ENCODE measurements around the gene PRSS50. TPM values are rescaled to one million over a fixed set of nuclear protein-coding genes. Genes with fewer than 3 reads are reported as not detected.
"Not testable (repeated sequence)": the region's sequence is repeated elsewhere in the genome, so short reads cannot be mapped to it uniquely, and the experiment has no call there.

PRSS50 gene
- total and polyA plus RNA-seq, 9 donors: 0.12 to 0.69 (median 0.32) TPM; not detected in 1

DNA sequence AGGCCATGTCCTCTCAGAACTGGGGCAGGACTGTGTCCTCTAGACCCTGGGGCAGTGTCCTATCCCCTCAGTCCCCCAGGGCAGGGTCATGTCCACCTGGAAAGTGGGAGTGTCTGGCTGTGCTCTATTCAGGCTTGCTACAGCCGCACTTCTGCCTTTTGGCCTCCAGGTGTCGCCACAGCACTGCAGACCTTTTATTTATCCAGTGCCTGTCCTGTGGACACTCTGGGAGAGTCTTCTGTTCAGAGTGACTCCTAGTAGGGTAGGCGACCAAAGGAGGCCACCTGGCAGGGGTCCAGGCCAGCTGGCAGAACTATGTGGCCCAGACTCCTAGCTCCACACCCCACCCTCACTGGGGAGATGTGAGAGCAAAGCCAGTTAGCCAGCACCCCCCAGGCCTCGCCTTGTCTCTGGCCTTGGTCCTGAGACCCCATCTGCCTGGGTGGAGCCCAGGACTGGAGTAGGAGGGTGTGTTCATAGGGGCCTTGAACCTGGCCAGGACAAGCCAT lies 12.6 kb downstream of the PRSS50 start:
- Histone ChIP-seq H3K9me3 (no peaks in the 10 kb centered on the region), H3K36me3 (no peaks in the 10 kb centered on the region), H3K27me3 (no peaks in the 10 kb centered on the region), H3K4me3 (no peak overlapping the region), H3K27ac (no peak overlapping the region), H3K4me1 (ENCODE audit: insufficient read depth) (peaks cover 4% of the 10 kb centered on the region)
- intact Hi-C loops (cut with DNase I): loop anchor here (5.0 to 10.0 kb wide), 7 partner anchors 147 to 620 kb away; no protein-coding TSS in a partner anchor
- peak; percentile 61 to 84 (median 82) for DNase-seq
- 18 to 23% (median 22%) methylated on average over 4 of the region's 4 CpGs for WGBS, 3 donors
- TF ChIP-seq, protein P1, sequence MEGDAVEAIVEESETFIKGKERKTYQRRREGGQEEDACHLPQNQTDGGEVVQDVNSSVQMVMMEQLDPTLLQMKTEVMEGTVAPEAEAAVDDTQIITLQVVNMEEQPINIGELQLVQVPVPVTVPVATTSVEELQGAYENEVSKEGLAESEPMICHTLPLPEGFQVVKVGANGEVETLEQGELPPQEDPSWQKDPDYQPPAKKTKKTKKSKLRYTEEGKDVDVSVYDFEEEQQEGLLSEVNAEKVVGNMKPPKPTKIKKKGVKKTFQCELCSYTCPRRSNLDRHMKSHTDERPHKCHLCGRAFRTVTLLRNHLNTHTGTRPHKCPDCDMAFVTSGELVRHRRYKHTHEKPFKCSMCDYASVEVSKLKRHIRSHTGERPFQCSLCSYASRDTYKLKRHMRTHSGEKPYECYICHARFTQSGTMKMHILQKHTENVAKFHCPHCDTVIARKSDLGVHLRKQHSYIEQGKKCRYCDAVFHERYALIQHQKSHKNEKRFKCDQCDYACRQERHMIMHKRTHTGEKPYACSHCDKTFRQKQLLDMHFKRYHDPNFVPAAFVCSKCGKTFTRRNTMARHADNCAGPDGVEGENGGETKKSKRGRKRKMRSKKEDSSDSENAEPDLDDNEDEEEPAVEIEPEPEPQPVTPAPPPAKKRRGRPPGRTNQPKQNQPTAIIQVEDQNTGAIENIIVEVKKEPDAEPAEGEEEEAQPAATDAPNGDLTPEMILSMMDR (IDR thresholded peaks at IDR 0.05): peak; percentile 90 to 96 (median 94)
- TF ChIP-seq EP300 (IDR thresholded peaks at IDR 0.05): no peak
- no peak for TF ChIP-seq POLR2A (IDR thresholded peaks at IDR 0.05)

DNA sequence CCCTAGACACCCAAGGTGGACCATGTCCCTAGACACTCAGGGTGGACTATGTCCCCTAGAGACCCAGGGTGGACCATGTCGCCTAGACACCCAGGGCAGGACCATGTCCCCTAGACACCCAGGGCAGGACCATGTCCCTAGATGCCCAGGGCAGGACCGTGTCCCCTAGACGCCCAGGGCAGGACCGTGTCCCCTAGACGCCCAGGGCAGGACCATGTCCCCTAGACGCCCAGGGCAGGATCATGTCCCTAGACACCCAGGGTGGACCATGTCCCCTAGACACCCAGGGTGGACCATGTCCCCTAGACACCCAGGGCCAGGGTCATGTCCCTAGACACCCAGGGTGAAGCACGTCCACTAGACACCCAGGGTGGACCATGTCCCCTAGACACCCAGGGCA lies 13.3 kb downstream of the PRSS50 start:
- H3K27ac ChIP-seq; H3K4me1 ChIP-seq (ENCODE audit: insufficient read depth); H3K36me3 ChIP-seq; H3K27me3 ChIP-seq; H3K4me3 ChIP-seq; H3K9me3 ChIP-seq: not testable (repeated sequence)
- 16 to 34% (median 33%) methylated on average over 7 of the region's 7 CpGs for WGBS, 3 donors
- intact Hi-C loops (cut with DNase I): loop anchor here in 3 of 4 donors (10.0 kb wide), 2 partner anchors 300 to 620 kb away; no protein-coding TSS in a partner anchor
- DNase-seq: peak in 2 of 5 donors; percentile 18 to 25

DNA sequence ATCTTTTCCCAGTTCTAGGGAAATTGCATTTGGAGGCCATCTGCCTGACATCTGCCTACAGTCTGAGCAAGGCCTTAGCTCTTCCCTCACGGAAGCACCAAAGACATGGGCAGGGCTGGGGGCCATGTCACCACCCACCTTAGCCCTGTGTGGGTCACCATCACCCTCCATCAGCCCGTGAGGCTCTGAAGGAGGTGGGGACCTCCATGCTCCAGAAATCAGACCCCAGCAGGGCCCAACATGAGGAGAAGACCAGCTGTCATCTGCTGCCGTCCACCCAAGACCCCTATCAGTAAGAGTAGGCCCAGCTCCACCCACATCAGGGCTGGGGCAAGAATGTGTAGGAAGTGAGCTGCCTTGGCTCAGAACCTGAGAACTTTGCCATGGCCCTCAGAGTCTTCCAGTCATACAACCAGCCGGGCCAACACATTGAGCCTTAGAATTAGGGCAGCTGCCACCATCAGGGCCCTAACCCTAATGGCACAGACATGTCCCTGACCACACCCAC lies 14.6 kb downstream of the PRSS50 start:
- no peak overlapping the region for H3K27ac ChIP-seq
- intact Hi-C loops (cut with DNase I): loop anchor here in 3 of 4 donors (10.0 kb wide), 2 partner anchors 302 to 622 kb away; no protein-coding TSS in a partner anchor
- H3K9me3 ChIP-seq: no peaks in the 10 kb centered on the region
- DNase-seq: peak in 1 of 5 donors; percentile 9
- WGBS, 3 donors: 90 to 95% (median 94%) methylated on average over 4 of the region's 4 CpGs
- H3K27me3 ChIP-seq: no peaks in the 10 kb centered on the region
- no peaks in the 10 kb centered on the region for H3K36me3 ChIP-seq
- TF ChIP-seq, protein P1 (IDR thresholded peaks at IDR 0.05): no peak
- TF ChIP-seq POLR2A (IDR thresholded peaks at IDR 0.05): no peak
- TF ChIP-seq EP300 (IDR thresholded peaks at IDR 0.05): no peak
- H3K4me1 ChIP-seq (ENCODE audit: insufficient read depth): peaks cover 7% of the 10 kb centered on the region
- no peak overlapping the region for H3K4me3 ChIP-seq

DNA sequence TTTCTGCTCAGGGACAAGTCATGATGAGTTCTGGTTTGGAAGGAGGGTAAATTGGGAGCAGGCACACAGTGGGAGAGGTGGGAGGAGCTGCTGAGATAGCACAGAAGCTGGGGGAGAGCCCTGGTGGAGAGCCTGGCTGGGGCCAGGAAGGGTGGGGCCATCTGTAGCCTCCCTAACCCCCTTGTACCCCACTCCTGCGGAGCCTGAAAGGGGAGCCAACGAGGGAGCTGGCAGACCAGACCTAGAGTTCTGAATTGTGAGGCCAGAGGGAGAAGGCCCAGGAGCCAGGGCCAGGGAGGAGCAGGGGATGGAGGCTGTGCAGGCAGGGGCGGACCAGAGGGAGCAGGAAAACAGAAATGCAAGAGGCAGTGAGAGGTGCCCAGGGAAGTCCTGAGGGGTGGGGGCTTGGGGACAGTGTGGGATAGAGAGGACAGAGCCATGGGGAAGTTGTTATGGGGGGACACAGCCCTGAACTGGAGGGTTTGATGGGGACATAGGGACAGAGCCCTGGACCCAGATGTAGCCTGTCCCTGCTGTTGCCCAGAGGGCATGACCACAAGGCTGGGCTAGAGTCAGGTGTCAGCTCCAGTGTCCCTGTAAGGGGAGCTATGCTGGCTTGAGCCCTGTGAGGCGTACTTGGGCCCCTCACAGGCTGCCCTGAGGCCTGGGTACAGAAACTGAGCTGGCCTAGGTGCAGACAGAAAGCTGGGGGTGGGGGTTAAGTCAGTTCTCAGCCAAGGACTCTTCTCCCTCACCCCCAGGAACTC lies 15.2 kb downstream of the PRSS50 start:
- no peaks in the 10 kb centered on the region for H3K27me3 ChIP-seq
- no peaks in the 10 kb centered on the region for H3K36me3 ChIP-seq
- DNase-seq: peak in 1 of 5 donors; percentile 16
- WGBS, 3 donors: 56 to 80% (median 63%) methylated on average over 4 of the region's 4 CpGs
- no peaks in the 10 kb centered on the region for H3K9me3 ChIP-seq
- intact Hi-C loops (cut with DNase I): loop anchor here in 3 of 4 donors (10.0 kb wide), 2 partner anchors 302 to 622 kb away; no protein-coding TSS in a partner anchor
- TF ChIP-seq, protein P1 (IDR thresholded peaks at IDR 0.05): no peak
- TF ChIP-seq EP300 (IDR thresholded peaks at IDR 0.05): no peak
- no peak for TF ChIP-seq POLR2A (IDR thresholded peaks at IDR 0.05)
- H3K4me3 ChIP-seq: no peak overlapping the region
- H3K4me1 ChIP-seq (ENCODE audit: insufficient read depth): peaks cover 7% of the 10 kb centered on the region
- H3K27ac ChIP-seq: no peak overlapping the region
